Measurements from ENCODE around the gene PGLYRP4. TPM values are rescaled to one million over a fixed set of nuclear protein-coding genes. Genes with fewer than 3 reads are reported as not detected.

PGLYRP4 gene
- polyA plus RNA-seq, 2 of the 4 experiments (the other 2 are of a cell fraction) = not detected

DNA sequence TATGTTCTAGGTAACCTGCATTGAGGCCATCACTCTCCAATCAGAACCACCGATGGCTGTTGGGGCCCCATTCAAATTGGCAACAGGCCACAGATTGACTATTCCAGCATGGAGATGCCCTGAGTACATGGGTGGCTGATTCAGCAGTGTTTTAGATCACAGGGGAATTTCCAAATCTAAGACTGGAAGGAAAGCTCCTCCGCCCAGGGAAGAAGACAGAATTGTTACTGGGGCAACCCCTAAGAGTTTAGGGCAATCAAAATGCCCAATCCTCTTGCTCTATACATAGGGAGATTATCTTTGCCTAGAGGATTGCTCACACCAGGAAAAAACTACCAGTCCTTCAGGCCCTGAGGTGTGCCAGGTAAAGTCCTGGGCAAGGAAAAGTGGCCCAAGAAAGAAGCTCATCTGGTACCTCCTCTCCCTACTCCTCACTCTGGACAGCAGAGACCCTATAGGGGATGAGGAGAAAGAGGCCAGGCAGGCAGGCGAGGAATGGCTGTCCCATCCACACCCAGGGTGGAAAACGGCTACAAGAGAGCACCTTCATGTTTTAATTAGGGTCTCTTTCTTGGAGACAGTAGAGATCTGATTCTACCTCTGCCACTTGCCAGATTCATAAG lies 36.4 kb upstream of the PGLYRP4 start:
- 2% methylated on average over 4 of the region's 4 CpGs for WGBS (ENCODE audit: missing lambda C conversion rate)
- H3K4me2 ChIP-seq = no peak overlapping the region
- ChIA-PET POLR2A (no interaction called here), CTCF (interaction anchor here (0.7 to 2.0 kb wide), 3 partner anchors 11 to 31 kb away, joined by 3 to 6 read pairs (median 3); no protein-coding TSS in a partner anchor)
- DNase-seq (ENCODE audit: low read depth in 1 of 2, low spot score in 1 of 2) (no peak), ATAC-seq (no peak; a peak in 1 of 6 replicates), FAIRE-seq (no peak)
- H3K9me3 ChIP-seq = peaks cover 15% of the 10 kb centered on the region
- no peak for TF ChIP-seq ZC3H11A (IDR thresholded peaks at IDR 0.05)
- no peak for TF ChIP-seq ELK1 (IDR thresholded peaks at IDR 0.05; ENCODE audit: low read depth, low read length)
- TF ChIP-seq BHLHE40 (IDR thresholded peaks at IDR 0.05; ENCODE audit: low read depth, low read length) = no peak
- TF ChIP-seq JUNB (IDR thresholded peaks at IDR 0.05) = no peak
- no peak for TF ChIP-seq PHF8 (IDR thresholded peaks at IDR 0.05; ENCODE audit: borderline replicate concordance, low read depth)
- TF ChIP-seq FOSL2 (IDR thresholded peaks at IDR 0.05) = no peak
- TF ChIP-seq FOSL2 (CRISPR knock-in tag; IDR thresholded peaks at IDR 0.05) = no peak
- no peak for TF ChIP-seq ZSCAN20 (CRISPR knock-in tag; IDR thresholded peaks at IDR 0.05)
- no peak for TF ChIP-seq MAFK (IDR thresholded peaks at IDR 0.05; ENCODE audit: partially characterized antibody)
- no peak for TF ChIP-seq RARB (CRISPR knock-in tag; IDR thresholded peaks at IDR 0.05)
- TF ChIP-seq SMC3 (IDR thresholded peaks at IDR 0.05) = no peak
- TF ChIP-seq CTCF (IDR thresholded peaks at IDR 0.05) = no peak
- TF ChIP-seq, protein P1, sequence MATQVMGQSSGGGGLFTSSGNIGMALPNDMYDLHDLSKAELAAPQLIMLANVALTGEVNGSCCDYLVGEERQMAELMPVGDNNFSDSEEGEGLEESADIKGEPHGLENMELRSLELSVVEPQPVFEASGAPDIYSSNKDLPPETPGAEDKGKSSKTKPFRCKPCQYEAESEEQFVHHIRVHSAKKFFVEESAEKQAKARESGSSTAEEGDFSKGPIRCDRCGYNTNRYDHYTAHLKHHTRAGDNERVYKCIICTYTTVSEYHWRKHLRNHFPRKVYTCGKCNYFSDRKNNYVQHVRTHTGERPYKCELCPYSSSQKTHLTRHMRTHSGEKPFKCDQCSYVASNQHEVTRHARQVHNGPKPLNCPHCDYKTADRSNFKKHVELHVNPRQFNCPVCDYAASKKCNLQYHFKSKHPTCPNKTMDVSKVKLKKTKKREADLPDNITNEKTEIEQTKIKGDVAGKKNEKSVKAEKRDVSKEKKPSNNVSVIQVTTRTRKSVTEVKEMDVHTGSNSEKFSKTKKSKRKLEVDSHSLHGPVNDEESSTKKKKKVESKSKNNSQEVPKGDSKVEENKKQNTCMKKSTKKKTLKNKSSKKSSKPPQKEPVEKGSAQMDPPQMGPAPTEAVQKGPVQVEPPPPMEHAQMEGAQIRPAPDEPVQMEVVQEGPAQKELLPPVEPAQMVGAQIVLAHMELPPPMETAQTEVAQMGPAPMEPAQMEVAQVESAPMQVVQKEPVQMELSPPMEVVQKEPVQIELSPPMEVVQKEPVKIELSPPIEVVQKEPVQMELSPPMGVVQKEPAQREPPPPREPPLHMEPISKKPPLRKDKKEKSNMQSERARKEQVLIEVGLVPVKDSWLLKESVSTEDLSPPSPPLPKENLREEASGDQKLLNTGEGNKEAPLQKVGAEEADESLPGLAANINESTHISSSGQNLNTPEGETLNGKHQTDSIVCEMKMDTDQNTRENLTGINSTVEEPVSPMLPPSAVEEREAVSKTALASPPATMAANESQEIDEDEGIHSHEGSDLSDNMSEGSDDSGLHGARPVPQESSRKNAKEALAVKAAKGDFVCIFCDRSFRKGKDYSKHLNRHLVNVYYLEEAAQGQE (IDR thresholded peaks at IDR 0.05) = no peak
- TF ChIP-seq, protein P2, sequence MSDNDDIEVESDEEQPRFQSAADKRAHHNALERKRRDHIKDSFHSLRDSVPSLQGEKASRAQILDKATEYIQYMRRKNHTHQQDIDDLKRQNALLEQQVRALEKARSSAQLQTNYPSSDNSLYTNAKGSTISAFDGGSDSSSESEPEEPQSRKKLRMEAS (IDR thresholded peaks at IDR 0.05) = no peak
- TF ChIP-seq, protein P3, sequence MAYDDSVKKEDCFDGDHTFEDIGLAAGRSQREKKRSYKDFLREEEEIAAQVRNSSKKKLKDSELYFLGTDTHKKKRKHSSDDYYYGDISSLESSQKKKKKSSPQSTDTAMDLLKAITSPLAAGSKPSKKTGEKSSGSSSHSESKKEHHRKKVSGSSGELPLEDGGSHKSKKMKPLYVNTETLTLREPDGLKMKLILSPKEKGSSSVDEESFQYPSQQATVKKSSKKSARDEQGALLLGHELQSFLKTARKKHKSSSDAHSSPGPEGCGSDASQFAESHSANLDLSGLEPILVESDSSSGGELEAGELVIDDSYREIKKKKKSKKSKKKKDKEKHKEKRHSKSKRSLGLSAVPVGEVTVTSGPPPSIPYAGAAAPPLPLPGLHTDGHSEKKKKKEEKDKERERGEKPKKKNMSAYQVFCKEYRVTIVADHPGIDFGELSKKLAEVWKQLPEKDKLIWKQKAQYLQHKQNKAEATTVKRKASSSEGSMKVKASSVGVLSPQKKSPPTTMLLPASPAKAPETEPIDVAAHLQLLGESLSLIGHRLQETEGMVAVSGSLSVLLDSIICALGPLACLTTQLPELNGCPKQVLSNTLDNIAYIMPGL (CRISPR knock-in tag; IDR thresholded peaks at IDR 0.05; ENCODE audit: borderline replicate concordance) = no peak
- TF ChIP-seq CBX2 (IDR thresholded peaks at IDR 0.05; ENCODE audit: borderline replicate concordance, low read depth) = no peak
- no peak for TF ChIP-seq FOXS1 (CRISPR knock-in tag; IDR thresholded peaks at IDR 0.05)
- no peak for TF ChIP-seq KDM5A (IDR thresholded peaks at IDR 0.05)
- TF ChIP-seq POLR2A (IDR thresholded peaks at IDR 0.05; ENCODE audit: low read length) = no peak
- no peak for TF ChIP-seq NPAS2 (CRISPR knock-in tag; IDR thresholded peaks at IDR 0.05; ENCODE audit: borderline replicate concordance)
- TF ChIP-seq USF2 (IDR thresholded peaks at IDR 0.05) = no peak
- H3K4me3 ChIP-seq = no peak overlapping the region
- no peak overlapping the region for H3K27ac ChIP-seq
- no peaks in the 10 kb centered on the region for H3K4me1 ChIP-seq
